WI38 (cell line): ENCODE measurements around the gene FGFR3.

ENCODE experiments used
- H3K4me3 ChIP-seq: 2 replicates; pipeline ENCODE4 v1.5.1; 2011; ENCODE audit warnings: low read depth, mild to moderate bottlenecking, control low read depth, low read length
- TF ChIP-seq, protein P1 (sequence below): IDR thresholded peaks from 2 replicates; pipeline ENCODE4 v1.5.1; 2012; ENCODE audit warnings: low read depth, mild to moderate bottlenecking, control low read depth, low read length

FGFR3 gene

DNA sequence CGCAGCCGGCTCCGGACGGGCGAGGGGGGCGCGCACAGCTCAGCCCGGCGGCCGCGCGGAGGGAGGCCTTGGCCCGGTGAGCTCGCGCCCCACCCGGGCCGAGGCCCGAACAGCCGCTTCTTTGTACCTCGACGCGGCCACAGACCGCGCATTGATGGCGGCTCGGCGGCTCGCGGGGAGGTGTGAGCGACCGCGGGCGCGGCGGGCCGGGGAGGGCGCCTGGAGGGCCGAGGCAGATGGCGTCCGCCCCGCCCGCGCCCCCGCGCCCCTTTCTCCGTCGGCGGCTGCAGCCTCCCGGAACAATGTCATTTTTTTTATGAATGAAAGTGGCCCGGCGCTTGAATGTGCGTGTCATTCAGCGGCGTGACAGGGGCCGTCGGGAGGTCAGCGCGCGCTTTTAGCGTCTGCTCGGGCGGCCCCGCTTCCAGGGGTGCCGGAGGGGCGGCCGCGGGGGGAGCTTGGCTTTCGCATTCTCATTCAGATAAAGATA, 1.8 kb downstream of the FGFR3 start:
- no peak overlapping the region for H3K4me3 ChIP-seq
- TF ChIP-seq, protein P1, sequence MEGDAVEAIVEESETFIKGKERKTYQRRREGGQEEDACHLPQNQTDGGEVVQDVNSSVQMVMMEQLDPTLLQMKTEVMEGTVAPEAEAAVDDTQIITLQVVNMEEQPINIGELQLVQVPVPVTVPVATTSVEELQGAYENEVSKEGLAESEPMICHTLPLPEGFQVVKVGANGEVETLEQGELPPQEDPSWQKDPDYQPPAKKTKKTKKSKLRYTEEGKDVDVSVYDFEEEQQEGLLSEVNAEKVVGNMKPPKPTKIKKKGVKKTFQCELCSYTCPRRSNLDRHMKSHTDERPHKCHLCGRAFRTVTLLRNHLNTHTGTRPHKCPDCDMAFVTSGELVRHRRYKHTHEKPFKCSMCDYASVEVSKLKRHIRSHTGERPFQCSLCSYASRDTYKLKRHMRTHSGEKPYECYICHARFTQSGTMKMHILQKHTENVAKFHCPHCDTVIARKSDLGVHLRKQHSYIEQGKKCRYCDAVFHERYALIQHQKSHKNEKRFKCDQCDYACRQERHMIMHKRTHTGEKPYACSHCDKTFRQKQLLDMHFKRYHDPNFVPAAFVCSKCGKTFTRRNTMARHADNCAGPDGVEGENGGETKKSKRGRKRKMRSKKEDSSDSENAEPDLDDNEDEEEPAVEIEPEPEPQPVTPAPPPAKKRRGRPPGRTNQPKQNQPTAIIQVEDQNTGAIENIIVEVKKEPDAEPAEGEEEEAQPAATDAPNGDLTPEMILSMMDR = no peak

DNA sequence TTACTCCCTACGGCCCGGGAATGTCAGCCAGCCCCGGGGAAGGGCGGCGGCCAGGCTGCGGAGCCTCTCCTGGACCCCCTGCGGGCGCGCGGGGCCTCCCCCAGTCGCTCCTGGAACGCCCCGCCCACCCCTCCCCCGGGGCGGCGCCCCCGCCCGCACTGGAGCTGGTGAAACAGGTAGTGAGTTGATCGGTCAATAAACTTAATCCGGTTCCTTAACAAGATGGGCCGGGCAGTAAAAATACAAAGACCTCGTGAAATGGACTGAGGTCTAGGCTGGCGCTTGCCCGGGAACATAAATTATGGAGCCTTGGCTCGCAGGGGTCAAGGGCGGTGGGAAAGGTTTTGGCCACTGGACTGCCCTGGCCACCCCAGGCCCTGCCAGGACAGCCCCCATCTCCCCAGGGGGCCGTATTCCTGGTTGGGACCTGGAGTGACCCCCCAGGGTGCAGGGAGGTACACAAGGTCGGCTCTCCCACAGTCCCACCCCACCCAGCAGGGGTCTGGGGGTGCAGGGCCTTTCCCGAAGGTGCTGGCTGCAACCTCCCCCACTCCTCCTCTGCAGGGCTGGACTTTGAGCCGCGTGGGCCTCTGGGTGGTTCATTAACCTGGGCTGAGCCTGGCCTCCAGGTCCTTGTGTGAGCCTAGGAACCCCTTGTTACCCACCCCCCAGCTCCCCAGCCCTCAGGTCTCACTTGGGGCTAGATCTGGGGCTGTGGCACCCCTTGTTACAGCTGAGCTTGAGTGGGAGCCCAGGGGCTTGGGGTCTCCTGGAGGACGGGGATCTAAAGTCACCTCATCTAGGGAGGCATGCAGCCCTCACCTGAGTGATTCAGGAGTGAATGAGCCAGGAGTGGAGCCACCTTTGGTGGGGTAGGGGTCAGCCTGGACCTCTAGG, 2.5 kb downstream of the FGFR3 start:
- TF ChIP-seq, protein P1 = no peak
- no peak overlapping the region for H3K4me3 ChIP-seq

DNA sequence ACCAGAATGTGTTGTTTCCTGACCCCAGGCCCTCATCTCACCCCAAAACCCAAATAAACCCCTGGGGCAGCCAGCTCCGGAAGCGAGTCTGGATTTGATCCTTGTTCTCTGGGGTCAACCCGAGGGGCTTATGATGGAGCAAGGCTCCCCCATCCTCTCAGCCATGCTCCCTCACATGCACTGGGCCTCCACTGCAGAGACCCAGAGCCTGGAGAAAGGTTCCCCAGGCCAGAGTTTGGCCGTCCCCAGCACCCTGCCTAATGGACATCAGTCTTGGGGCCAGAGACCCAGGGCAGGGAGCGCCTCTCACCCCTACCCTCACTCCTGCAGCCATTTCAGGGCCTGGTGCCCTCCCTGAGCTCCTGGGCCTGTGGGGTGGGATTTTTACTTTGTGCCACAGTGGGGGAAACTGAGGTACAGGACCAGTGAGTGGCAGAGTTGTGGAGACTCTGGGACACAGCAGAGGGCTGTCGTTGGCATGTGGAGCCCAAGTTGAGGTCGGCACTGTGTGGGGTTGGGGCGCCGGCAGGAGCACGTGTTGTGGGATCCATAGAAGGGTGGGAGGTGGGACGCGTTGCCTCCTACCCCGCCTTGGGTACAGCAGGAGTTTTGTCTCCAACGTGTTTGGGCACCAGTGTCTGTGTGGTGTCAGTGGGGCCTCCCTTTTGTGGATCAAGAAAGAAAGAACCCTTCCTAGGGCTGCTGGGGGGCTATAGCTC, 3.6 kb downstream of the FGFR3 start:
- no peak overlapping the region for H3K4me3 ChIP-seq
- TF ChIP-seq, protein P1 = no peak

DNA sequence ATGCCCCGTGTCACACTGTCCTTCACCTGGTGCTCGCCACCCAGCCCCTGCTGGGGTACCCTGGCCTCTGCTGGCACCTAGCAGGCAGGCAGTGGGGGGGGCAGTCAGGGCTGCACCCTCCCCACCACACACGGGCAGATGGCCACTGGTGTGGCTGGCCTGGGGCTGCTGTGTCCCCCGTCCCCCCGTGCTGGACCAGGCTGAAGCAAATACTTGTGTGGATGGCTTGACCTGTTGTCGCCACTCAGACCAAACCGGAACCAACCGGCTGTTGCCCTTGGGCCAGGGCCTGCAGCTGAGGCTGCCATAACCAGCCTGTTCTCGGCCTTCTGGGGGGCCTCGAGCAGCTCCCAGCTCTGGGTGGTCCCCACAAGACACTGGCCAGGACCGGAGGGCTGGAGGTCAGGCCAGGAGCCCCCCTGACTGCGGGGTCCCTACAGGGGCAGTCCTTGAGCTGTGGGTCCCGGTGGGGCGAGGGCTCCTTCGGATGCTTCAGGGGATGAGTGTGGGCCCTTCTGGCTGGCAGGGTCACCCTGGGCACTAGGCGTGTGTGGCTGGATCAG, 4.3 kb downstream of the FGFR3 start:
- TF ChIP-seq, protein P1 = no peak
- no peak overlapping the region for H3K4me3 ChIP-seq

DNA sequence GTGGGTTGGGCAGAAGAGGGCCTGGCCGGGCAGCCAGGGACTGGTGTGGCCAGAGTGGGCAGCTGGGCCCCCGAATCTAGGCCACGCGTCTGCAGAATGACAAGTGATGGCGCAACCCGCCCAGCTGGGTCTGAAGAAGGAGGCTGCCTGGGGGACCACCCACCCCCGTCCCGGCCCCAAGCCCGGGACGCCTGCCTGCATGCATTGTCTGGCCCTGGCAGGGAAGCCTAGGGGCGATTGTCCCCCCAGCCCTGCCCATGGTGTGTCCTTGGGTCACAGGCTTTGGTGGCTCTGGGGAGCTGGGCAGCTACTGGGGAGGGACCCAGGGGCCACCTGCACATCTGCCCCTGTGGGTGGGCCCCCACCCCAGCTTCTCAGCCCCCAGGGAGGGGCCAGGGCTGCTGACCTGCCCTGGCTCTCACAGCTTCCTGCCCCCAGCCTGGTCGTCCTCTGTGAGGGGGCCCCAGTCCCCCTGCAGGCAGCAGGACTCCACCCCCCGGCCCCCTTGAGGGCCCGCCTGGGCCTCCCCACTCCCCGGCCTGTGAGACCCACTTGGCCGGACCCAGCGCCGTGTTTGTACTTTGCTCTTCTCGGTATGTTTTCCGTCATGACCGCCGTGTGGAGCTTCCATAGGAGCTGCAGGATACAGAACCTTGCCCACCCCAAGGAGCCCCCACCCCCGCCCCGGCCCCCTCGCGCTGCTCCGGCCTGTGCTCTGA, 4.9 kb downstream of the FGFR3 start:
- TF ChIP-seq, protein P1 = no peak
- H3K4me3 ChIP-seq = no peak overlapping the region

DNA sequence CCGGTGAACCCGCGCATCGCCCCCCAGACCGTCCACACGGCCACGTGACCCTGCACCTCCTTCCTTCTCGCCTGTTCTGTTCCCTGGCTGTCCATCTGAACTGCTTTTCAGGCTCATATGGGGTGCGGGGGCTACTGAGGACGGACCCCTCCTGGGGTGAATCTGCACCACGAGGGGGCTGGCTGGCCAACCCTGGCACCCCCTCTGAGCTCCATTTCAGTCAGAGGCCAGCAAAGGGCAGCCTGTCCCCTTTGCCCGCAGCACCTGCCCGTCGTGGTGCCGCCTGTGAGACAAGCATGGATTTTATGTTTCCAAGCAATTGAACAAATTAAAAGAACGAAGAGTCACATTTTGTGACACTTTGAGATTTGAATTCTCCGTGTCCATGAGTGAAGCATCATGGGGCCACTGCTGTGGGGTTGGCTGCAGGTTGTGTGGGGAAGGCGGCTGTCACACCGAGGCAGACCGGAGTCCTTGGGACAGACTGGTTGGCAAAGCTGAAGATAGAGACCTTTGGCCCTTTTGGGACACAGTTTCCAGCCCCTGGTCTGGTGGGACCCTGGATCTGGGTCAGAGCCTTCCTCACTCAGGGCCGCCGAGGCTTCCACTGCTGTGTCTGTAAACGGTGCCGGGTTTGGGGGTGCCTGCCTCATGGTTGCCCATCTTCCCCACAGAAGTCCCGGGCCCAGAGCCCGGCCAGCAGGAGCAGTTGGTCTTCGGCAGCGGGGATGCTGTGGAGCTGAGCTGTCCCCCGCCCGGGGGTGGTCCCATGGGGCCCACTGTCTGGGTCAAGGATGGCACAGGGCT, 5.7 kb downstream of the FGFR3 start:
- no peak overlapping the region for H3K4me3 ChIP-seq
- TF ChIP-seq, protein P1 = no peak
